ENCODE data around the gene PYGO2.
"Not testable (repeated sequence)": the region's sequence is repeated elsewhere in the genome, so short reads cannot be mapped to it uniquely, and the experiment has no call there.

The PYGO2 gene

DNA sequence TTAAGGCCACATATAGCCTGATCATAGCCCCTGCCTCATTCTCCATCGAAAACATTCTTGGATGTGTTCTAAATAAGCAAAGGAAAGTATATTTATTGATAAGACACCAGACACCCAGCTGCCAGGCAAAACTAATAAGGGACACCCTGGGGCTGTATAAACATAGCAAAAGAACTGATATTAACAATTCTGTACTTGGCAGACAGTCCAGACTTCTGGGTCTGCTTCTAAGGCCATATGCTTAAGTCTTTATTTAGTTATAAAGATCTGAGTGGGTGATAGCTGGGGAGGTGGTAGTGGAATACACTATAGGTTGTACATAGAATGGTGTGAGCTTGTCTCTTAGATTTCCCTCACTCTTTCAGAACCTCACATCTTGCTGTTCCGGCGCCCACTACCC is 16.8 kb upstream of the PYGO2 start:
- no peak for DNase-seq (ENCODE audit: low spot score)

DNA sequence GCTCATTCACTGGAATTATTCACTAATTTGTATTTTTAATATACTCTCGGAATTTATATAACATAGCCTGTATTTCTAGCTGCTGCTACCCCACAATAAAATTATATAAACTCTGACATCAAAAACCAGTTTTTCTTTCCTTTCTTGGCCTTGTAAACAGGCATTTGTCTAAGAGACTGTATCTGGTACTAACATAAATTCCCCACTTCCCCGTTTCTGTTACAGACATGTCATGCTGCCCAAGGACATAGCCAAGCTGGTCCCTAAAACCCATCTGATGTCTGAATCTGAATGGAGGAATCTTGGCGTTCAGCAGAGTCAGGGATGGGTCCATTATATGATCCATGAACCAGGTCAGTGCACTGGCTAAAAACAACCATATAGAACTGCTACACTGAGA is 16.2 kb upstream of the PYGO2 start:
- not testable (repeated sequence) for DNase-seq (ENCODE audit: low spot score)

DNA sequence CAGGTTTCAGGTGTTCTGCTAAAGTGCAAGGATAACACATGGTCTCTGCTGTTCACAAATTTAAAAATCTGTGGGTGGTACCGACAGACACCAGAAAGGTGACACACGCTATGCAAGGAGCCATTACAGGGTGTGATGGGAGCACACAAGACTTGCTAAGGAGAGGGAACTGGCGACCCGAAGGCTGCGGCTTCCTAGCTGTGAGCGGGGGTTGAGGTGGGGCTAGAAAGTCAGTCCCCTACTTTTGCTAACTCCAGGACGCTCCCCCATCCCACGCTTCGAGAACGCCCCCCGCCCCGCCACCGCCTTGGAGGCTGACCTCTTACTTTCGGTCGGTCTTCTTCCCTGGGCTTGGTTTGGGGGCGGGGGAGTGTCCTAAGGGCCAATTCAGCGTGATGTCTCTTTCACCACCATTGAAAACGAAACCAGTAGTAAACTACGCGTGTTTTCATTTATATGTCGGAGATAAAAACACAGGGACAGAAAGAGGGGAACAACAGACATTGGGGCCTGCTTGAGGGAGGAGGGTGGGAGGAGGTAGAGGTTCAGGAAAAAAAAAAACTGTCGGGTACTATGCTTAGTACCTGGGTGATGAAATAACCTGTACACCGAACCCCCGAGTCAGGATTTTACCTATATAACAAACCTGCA is 14.0 kb upstream of the PYGO2 start:
- peak; percentile 61 for DNase-seq (ENCODE audit: low spot score)

DNA sequence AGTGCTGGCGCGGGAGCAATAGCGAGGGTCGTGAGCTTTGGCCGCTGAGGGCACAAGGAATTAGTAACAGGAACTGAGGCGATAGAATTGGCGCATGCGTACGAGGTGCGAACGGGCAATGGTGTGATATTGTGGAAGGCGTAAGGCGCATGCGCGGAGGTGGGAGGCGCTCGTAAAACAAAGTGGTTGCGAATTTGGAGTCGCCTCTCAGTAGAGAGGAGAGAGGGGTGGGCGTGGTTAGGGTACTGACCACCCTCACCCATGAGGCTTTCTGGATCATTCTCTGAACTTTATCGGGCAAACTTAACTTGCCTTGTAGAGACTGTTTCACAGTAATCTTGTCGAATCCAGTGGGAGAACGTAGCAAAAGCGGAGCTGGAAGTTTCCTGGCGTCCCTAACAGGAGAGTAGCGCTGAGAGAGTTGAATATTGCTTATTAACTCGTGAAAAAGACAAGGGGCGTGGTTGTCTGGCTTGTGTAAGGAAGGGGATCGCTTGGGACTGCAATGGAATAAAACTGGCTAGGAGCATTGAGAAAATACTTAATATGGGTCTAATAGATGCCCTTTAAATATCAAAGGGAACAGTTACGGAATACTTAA is 13.3 kb upstream of the PYGO2 start:
- DNase-seq (ENCODE audit: low spot score), result peak; percentile 97

DNA sequence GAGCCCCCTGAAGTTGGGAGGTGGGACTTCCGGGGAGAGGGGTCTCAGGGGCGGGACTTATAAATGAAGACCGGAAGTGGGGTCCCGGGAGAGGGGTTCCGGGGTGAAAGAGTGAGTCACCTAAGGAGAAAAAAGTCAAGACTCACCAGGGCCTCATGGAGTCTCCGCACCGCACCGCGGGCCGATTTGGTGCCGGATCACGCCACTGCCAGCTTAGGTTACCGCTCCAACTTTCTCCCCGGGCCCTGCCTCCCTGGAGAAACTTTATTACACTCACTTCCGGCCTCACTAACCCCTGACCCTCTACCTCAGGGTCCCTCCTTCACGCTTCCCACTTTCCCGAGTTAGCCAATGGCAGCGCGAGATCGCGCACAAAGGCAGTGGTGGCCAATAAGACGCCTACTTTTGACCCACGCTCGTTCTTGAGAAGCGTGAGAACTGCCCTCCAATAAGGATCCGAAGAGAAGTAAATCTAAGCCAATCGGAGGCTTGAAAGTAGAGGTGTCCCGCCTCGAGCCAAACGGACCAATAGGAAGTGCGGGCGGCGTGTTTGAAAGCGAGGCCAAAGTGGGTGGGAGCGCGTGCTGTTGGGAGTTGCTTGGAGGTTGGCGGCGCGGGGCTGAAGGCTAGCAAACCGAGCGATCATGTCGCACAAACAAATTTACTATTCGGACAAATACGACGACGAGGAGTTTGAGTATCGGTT is 12.7 kb upstream of the PYGO2 start, which contains the start of gene CKS1B:
Gene CKS1B (plus strand): TSS at position 580 of the 706 bp plus-strand sequence. CDS start 65 bp downstream, at position 645.
- DNase-seq (ENCODE audit: low spot score), result peak; percentile 100

DNA sequence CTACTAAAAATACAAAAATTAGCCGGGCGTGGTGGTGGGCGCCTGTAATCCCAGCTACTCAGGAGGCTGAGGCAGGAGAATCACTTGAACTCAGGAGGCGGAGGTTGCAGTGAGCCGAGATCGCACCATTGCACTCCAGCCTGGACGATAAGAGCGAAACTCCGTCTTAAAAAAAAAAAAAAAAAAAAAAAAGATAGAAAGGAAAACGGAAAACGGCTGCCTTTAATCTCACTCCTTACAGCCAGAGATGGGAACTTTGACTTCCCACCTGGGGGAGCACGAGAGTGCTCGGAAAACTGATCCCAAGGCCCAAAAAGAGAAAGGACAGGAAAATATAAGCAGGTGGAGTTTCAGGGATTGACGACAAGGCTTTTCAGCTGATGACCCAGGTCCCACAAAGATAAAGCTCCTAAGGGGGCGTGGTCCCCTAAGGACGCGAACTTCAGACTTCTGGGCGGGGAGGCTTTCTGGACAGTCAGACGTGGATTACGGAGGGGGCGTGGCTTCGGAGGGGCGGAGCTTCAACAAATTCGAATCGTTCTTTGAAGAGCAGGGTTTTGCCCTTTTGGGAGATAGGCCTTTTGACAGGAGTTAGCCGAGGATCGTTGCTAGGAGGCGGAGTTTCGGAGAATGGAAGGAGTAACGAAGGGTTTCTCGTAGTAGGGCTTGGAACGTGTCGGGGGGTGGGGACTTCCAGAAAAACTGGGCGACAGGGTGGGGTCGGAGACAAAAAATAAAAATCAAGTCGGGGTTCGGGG is 11.9 kb upstream of the PYGO2 start:
- DNase-seq (ENCODE audit: low spot score), result peak; percentile 100

DNA sequence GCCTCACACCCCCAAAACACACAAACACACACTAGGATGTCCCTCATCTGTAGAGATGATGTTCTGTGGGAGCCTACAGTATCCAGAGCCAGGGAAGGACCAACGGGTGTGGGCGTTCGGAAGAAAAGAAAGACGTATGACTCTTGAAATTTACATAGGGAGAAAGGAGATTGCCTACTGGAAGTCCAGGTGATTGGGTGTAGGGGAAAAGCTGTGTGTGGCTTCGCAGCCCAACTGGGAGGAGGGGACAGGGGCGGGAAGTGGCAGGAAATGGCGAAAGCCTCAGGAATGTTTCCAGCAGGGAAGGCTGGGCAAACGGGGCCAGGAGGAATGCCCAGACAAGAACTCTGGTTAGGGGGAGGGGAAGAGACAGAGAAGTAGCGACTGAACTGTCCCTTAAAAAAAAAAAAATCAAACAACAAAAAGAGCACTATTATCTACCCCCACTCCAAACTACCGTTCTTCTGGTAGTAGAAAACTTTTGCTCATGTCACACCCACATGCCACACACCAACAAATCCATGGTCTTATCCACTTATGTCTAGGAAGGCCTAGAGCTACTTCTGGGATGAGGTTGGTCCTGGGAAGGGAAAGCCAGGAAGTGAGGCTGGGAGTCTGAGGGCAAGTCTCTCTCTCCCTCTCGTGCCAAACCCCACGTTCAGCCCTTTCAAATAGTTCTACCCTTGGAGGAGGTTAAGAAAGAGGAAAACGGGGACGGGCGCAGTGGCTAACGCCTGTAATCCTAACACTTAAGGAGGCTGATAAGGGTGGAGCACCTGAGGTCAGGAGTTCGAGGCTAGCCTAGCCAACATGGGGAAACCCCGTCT is 11.1 kb upstream of the PYGO2 start:
- DNase-seq (ENCODE audit: low spot score), result no peak

DNA sequence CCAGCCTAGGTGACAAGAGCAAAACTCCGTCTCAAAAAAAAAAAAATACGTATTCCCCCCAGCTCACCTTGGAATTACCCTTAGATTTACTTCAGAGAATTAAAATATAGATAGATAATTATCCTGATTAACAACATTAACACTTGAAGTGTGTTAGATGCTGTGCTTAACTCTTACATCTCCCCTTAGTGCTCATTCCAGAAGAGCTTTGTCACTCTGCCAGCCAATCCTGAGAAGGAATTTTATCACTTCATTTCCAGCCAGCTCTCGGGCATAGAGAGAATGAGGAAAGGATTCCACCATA is 10.6 kb upstream of the PYGO2 start:
- DNase-seq (ENCODE audit: low spot score), result no peak

DNA sequence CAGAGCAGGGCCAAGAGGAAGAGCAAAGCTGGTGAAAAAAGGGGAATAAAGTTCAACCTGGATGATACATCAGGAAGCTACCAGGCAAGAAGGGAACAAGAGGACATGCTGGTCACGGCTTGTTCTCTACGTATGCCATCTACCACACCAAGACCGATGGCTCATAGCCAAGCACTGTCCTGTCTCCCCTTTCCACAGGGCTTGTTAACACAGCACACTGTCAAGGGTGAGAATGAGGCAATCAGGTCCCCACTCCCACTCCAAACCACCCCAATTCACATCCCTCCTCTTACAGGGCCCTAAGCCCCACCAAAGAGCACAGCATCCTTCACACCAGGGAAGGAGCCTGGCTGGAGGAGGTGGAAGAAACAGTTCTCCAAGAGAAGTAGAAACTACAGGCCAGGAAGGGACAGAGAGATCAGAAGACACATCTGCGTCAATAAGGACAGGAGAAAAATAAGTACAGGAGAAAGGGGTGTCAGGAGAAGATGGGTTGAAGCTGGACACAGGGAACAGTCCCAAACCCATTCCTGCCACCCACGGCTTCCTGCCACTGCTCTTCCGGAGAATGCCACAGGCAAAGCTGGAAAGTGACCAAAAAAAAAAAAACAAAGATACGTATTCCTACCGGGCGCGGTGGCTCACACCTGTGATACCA is 9.9 kb upstream of the PYGO2 start:
- DNase-seq (ENCODE audit: low spot score), result no peak

DNA sequence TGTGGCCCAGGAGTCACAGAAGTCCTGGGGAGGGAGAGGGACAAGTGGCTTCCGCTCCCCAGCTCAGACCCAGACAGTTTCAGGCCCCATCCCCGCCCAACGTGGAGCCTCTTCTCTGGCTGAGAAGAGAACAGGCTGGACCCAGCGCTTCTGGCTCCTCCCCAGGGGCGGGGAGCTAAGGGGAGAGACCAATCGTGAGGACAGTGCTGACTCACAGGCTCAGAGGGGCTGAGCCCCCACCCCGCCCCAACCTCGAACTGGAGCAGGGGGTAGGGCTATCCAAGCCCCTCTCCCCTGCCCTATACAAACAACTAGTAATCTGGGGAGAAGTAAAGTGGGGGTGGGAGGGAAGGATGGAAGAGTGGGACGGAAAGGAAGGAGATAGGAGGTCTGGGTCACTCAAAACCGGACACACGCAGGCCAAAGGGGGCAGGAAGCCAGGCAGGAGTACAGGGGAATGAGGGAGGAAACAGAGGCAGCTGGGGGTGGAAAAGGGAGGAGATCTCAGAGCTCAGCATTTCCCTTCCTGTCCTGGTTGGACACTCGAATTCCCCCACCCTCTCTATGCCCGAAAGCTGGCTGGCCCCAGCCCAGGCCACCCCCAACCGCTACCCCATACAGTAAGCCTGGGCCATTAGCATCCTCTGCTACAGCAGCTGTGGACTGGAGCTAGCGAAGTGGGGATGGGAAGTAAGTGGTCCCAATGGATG is 9.2 kb upstream of the PYGO2 start, which contains the start of gene SHC1:
Gene SHC1 (minus strand): TSS at position 117 of the 710 bp plus-strand sequence. CDS start 221 bp downstream, outside the sequence.
- peak; percentile 86 for DNase-seq (ENCODE audit: low spot score)

DNA sequence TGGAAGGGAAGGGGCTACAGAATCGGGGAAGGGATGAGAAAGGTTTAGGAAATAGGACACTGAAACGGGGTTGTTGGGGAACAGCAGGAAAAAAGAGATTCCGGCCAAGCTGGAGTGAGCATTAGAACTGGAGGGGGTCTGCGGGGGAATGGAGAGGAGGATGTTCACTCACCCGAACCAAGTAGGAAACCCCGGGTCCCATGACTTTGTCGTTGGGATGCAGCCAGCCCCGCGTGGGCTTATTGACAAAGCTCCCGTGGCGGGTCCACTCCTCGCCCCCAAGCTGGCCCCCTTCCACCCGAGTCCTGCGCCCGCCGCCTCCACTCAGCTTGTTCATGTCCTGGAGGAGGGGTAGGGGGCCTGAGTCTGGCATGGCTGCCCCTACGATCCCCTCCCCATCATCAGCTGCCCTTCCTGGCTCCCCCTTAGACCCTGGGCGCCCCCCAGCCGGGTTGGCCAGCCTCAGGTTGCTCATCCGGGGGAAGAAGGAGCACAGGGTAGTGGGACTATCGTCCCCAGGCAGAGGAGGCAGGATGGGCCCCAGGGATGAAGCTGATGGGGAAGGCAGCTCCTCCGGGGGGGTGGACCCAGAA is 8.4 kb upstream of the PYGO2 start:
- no peak for DNase-seq (ENCODE audit: low spot score)

DNA sequence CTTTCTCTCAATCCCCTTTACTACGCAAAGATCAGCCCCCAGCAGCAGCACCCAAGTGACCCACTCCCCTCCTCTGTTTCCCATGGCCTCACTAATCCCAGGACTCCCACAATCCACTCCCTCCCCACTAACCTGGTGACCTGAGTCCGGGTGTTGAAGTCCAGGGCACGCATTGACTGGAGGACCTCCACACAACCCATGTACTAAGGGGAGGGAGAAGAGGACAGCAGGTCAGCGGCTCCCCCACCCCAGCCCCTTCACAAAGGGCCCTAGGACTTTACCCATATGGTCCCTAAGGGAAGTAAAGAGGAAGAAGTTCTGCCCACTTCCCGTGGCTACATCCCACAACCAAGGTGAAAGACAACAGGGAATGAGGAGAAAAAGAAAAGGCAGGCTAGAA is 7.7 kb upstream of the PYGO2 start:
- DNase-seq (ENCODE audit: low spot score), result no peak

DNA sequence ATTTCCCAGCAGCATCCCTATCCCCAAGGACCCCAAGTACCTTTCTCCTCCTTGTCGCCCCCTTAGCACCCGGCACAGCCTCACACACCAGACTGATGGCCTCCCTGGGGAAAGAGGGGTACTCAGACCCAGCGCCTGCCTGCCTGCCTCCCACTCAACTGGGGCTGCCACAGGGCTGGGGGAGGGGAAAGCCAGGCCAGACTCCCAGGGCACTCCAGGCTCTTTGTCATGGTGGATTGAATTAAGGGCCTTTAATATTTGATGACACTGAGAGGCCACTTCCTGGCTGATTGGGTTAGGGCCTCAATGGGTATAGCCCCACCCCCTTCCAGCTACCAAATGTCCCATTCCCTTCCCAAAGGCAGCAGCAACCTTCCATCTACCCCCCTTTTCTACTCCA is 7.1 kb upstream of the PYGO2 start:
- no peak for DNase-seq (ENCODE audit: low spot score)

DNA sequence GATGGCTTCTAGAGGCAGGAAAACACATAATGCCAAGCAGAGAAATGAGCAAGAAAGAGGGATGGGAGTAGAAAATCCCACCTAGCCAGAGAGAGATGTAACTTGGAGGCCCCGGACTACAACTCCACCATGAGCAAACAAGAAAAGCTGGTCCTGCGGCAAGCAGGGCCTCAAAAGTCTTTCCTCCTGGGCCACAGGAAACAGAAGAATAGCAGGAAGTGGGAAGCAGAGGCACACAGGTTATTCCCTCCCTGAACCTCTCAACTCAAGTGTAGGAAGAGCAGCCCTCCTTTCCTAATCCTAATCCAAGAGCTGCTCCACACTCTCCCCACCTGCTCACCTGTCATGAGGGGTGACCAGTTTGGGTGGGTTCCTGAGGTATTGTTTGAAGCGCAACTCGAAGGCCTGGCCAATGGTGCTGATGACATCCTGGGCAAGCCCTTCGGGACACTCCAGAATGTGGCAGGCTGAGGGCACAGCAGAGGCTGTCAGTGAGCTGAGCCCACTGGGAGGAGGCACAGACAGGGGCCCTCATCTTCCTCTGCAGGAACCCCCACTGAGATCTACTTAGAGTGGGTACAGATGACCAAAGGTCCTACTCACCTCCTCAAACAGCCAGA is 5.9 kb upstream of the PYGO2 start:
- no peak for DNase-seq (ENCODE audit: low spot score)

DNA sequence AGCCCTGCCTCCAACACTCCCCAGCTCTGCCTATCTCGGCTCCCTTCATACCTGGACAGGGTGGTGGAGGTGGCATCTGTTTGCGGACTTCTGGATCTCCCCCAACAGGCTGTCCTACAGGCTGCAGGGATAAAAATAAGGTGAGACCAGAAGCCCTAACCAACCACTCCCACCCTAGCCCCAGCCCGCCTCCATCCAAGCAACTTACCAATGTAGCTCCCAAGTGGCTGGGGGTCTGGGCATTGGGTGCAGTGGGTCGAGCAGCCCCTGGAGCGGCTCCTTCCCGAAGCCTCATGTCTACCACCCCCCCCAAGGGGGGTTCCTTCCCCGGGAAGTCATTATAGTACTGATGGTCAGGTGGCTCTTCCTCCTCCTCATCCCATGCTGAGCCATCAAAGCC is 4.5 kb upstream of the PYGO2 start:
- DNase-seq (ENCODE audit: low spot score), result no peak

DNA sequence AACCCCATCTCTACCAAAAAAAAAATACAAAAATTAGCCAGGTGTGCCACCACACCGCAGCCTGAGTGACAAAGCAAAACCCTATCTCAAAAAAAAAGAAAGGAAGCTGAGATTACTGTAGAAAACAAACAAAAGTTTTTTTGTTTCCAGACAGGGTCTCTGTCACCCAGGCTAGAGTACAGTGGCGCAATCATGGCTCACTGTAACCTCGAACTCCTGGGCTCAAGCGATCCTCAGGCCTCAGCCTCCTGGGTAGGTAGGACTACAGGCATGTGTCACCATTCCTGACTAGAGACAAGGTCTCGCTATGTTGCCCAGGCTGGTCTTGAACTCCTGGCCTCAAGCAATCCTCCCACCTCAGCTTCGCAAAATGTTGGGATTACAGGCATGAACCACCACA is 2.8 kb upstream of the PYGO2 start:
- no peak for DNase-seq (ENCODE audit: low spot score)

DNA sequence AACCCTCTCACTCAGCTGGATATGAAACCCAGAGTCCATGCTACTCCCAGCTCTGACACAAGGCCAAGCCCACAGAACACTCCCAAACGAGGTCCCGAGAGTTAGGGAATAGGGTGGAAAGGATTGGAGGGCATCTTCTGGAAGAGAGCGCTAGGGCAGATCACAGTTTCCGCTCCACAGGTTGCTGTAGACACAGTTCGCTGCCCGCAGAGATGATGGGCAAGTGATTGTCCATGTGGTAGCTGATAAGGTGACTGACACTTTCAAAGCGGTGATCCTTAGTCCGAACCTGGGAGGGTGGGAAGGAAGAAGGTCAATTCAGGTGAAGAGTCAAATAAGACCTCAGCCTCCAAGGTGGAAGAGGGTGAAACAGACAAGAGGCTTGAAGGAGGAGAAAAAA is 2.1 kb upstream of the PYGO2 start:
- DNase-seq (ENCODE audit: low spot score), result no peak

DNA sequence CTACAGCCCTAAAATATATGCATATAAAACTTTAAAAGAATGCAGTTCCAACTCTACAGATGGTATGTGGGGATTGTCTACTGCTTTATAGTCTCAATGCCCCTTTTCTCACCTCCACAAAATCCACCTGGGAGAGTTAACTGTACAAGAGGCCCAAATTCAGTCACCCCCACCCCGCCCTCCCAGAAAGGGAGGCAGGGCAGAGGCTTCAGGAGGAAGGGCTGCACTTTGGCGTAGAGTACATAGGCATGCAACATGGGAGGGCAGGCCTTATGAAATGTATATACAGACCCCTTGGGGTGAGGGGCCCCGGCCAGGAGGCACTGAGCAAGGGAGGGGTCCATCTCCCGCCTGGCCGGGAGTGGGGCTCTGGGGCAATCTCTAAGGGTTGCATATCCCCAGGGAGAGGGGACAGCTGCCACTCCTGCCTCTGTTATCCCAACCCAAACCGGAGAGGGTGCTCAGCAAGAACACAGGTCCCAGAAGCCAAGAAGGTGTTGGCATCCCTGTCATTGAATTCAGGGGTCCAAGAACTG is 1.3 kb upstream of the PYGO2 start:
- DNase-seq (ENCODE audit: low spot score), result no peak

DNA sequence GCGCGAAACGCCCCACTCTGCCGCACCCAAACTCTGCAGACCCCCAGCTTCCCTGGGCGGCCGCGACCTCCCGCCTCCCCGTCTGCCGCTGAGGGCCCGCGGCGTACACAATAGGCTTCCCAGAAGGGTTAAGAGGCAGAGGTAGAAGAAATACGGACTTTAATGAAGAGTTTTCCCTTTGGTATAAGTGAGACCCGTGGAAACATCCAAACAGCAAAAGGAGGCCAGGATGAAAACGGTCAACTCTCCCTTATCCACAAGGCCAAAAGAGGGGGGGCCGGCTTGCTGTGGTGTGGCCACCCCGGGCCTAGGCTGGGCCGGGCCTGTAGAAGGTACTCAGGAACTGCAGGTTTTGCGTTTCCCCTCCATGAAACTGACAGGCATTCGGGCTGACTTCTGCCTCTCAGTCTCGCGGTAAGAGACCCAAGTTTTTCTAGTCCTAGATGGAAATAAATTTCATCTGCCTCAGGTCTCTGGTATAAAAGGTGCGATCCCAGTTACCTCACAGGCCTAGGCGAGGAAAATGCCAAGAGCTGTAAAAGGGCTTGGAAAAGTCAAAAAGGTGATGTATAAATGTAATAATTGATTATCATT is 671 bp upstream of the PYGO2 start:
- DNase-seq (ENCODE audit: low spot score), result peak; percentile 35

Measured in hematopoietic multipotent progenitor cell treated with erythropoietin and hydrocortisone succinate and interleukin-3 and kit ligand, for 15 days (in vitro differentiated cells).